GM18909 (cell line): ENCODE measurements around the gene TENT4B.
"Not testable (repeated sequence)": the region's sequence is repeated elsewhere in the genome, so short reads cannot be mapped to it uniquely, and the experiment has no call there.

Experiments used
- ATAC-seq: cut with Tn5 transposase; IDR thresholded peaks from one replicate; pipeline ENCODE4 v1.9.1; 2021; ENCODE audit warnings: mild to moderate bottlenecking; ENCODE audit not compliant: unreplicated experiment, poor library complexity

TENT4B gene

GRCh38 chr16:50227120-50227519, 74.0 kb downstream of the TENT4B start:
- no peak for ATAC-seq

DNA sequence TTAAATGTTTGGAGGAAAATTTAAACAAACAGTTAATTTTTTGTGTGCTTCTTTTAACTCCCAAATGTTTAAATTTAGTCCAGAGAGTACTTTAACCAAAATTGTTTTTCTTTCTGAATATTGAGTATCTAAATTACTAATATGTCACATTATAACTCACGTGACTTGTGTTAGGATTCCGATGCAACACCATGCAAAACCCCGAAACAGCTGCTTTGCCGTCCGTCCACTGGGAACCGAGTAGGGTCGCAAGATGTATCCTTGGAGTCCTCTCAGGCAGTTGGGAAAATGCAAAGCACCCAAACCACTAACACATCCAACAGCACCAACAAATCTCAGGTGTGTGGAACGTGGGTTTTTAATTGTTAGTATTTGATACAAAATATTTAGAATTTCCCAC, 74.6 kb downstream of the TENT4B start:
- no peak for ATAC-seq

GRCh38 chr16:50228364-50228868, 75.3 kb downstream of the TENT4B start:
- ATAC-seq = no peak

DNA sequence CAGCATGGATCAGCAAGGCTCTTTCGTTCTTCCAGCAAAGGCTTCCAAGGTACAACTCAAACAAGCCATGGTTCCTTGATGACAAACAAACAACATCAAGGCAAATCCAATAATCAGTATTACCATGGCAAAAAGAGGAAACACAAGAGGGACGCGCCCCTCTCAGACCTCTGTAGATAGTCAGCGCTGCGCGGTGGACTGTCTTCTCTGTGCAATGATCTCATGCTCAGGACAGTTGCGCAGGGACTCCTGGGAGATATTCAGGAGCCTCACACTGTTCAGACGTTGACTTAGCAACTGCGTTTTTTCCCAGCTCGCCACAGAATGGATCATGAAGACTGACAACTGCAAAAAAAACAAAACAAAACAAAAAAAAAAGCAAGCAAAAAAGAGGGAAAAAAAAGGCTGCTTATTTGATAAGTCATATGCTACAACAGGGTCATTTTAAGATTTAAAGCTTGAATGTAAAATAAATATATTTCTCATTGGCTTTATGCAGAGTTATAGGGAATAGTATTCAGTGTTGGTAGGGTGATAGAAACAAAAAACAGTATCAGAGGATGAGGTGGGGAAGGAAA, 76.1 kb downstream of the TENT4B start:
- no peak for ATAC-seq

DNA sequence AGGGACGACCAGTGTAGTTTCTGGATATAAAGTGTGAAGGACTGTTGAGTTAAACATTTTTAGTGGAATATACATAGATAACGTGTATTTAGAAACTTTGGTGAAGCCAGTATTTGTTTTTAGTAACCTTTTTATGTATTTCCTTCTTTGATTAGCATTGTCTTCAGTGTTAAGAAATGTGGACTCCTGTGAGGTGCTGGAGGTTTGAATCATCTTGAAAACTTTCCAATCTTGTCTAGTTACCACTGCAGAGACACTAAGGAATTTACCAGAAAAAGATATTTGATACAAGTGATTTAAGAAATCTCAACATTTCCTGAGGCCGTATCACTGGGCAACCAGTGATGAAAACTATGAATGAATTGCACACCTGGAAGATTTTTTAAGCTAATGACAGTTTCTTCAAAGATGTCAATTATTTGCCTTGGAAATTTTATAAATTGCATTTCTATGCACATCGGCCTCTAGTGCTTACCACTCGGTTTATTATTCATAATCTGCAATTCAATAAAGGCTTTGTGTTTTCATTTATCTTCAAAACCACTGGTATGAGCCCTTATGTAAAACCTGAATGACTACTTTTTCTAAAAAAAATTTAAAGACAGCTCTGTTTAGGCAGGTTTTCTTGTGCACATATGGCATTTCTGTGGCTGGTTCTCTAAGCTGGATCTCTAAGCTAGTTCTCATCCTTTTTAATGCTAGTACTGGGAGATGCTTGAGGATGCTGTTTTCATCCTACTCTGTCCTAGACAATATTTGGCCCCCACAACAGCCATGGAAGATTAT, 81.9 kb downstream of the TENT4B start:
- no peak for ATAC-seq

DNA sequence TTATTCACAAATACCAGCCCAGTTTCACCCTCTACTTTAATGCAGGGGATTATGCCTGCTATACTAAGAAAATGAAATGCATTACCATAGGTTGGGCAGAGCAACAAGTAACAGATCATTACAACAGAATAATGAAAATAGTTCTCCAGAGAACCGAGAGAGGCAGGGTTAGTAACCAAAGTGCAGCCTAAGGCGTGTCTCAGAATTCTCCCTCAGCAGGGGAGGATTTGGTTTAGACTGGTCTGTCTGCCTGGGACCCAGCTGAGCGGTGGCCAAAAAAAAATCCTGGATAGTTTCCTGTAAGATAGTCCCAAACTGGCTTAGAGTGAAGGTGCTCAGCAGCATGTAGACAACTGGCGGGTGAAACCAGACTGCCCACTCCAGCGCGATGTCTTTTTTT, 82.5 kb downstream of the TENT4B start:
- no peak for ATAC-seq

- no peak for ATAC-seq
Observed at GRCh38 chr16:50238314-50238713, 85.2 kb downstream of the TENT4B start.

DNA sequence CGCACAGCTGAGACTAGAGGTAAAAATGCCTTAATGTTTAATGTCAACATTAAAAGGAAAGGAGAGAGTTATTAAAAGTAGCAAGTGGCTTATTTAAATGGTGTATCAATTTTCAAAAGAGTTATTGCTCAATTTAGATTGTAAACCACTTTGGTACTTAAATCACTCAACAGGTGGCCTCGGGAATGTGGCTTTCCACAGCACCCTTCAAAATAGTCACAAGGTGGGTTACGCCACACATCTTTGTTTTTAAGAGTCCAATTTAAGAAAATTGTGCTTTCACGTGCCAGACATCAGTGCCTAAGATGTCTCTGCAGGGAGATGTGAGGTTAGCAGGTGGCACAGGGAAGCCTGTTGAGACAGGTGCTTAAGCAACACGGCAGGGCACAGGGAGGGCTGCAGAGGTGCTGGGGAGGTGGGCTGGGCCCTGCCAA, 85.8 kb downstream of the TENT4B start:
- ATAC-seq = no peak

DNA sequence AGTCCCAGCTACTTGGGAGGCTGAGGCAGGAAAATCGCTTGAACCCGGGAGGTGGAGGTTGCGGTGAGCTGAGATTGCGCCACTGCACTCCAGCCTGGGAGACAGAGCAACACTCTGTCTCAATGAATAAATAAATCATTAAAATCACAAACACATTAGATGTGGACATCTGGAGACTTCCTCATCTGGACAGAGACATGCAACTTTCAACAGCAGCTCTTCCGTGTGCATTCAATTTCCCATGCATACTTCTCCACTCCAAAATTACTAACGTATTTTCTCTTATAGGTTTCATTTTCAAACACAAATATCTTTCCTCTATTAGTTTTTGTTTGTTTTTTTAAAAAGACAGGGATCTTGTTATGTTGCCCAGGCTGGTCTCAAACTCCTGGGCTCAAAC, 89.9 kb downstream of the TENT4B start:
- ATAC-seq = not testable (repeated sequence)

GRCh38 chr16:50244140-50244503, 91.0 kb downstream of the TENT4B start:
- no peak for ATAC-seq

- no peak for ATAC-seq
Observed at GRCh38 chr16:50244504-50245416, 91.7 kb downstream of the TENT4B start.

DNA sequence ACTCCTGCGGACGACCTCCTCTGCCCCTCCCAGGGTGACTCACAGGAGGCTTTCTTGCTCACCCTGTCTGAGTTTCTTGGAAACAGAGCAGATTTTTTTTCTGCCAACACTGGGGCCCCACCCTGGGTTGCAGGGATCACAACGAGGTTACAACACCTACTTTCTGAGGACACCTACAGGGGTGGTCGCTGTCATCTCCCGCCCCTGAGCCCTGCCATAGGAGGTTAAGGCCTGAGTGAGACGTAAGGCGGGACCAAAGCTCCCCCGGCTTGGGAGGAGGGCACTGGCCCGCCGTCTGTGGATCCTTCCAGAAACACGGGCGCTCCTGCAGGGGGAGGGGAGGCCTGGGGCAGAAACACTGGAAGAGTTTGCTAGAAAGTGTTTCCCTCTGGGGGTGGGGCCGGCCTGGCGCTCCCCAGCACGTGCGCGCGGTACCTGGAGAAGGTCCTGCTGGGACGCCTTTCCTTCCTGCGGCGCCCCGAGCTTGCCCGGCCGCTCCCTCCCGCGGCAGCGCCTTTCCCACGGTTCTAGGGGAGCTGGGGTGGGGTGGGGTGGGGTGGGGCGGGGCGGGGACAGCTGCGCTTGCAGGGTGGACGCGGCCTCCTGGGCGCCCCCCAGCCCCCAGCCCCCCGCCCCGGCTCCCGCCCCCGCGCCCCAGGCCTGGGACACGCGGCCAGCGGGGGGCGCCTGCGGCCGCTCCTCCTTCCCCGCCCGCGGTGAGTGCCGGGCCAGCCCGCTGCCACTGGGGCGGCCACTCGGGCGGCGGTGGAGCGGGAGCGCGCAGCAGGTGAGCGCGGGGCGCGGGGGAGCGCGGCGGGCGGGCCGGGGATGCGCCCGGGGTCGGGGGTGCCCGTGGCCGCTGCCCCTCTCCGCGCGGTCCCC, 92.6 kb downstream of the TENT4B start:
- ATAC-seq = peak; percentile 85

DNA sequence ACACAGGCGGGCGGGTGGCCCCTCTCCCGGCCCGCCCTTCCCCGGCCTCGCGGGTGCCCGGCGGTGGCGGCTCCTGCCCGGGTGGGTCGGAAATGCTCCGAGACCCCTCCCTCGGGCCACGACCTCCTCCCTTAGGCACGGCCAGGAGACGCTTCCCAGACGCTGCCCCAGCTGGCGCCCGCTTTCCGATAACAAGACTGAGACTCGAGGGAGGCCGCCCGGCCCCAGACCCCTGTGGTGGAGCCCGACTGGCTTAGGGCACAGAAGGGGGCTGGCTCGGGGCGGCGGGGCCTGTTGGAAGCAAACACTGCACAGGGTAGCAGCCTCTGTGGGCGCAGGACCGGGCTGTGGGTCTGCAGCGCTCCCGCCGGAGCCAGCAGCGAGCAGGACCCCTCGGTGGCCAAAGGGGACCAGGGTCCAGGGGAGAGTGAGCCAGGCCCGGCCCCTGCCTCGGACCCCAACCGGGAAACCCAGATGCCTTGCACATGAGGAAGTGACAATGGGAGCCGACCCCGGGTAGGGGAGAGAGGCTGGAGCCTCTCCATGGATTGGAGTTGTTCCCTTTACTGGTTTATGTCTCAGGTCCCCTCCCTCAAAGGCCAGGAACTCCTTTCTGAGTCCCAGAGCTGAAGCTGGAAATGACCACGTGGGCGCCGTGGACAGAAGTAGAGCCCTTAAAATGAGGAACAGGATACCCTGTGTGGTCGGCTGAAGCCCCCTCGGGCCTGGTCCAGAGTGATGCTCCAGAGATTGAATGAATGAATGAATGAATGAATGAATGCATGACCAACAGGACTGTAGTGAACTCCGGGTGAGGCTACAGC, 93.4 kb downstream of the TENT4B start:
- peak; percentile 27 for ATAC-seq

- ATAC-seq = no peak
Observed at GRCh38 chr16:50247123-50247905, 94.2 kb downstream of the TENT4B start.

DNA sequence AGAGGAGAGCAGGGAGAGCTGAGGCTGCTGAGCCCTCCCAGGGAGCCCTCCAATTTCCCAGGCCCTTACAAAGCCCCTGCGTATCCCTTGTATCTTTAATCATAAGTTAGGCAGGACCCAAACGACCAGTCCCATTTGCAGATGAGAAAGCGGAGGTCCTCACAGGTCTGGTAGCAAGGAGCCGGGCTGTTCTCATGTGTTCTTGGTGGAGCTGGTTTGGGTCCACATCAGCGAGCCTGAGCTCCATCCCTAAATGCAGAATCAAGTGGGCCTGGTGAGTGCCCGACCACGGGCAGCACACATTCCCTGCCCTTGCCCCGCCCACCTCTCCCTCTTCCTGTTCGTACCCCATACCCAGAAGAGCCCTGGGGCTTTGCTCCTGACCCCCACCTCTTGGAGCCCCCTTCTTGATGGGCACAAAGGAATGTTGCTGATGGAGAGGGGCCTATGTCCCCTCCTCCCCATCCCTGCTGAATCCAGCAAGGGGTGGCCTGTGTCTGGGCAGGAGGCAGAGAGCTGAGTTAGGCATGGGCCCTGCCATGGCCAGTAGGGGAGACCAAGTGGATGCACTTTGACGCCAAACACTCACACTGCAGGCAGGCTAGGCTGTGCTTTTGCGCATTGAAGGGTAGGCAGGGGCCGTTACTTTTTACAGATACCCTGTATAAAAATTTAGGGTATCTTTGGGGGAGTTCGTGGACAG, 95.0 kb downstream of the TENT4B start:
- no peak for ATAC-seq

GRCh38 chr16:50248845-50249244, 95.7 kb downstream of the TENT4B start:
- ATAC-seq = no peak

DNA sequence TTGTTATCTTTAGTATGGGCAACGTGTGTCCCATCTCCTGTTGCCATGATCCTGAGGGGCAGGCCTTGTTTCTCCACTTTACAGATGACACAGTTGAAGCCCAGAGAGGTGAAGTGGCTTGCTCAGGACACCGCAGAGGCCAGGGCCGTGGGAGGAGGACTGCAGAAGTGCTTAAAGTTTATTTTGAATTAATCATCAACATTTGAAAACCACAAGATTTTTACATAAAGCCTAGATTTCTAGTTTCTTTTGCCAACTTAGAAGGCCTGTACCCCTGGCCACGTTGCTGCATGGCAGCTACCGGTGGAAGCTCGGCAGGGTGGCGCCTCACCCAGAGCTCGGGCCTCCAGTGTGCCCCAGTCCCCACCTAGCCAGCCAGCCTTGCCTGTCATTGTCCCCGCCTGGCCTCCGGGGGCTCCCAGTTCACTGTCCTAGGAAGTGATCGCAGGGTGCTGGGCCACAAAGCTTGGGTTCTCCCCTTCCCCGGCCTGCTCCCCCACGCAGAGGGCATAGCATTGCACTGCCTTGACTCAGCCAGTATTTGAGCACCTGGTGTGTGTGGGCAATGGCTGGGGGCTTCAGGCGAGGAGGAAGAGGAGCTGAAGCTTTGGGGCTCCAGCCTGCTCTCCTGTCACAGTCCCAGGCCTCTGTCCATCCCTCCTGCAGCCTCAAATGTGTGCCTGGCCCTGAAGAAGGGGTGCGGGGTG, 98.4 kb downstream of the TENT4B start:
- no peak for ATAC-seq
